Endothelial cell (in vitro differentiated cells): ENCODE results near the gene MCM6. TPM values are rescaled to one million over a fixed set of nuclear protein-coding genes. Genes with fewer than 3 reads are reported as not detected.
"Not testable (repeated sequence)": the region's sequence is repeated elsewhere in the genome, so short reads cannot be mapped to it uniquely, and the experiment has no call there.

Experiments used
- DNase-seq: peaks from one replicate; pipeline ENCODE4 v3.0.0; 2021; ENCODE audit warnings: low spot score
- H3K27ac Mint-ChIP-seq: one replicate; pipeline ENCODE4 v1.8.0; 2021; ENCODE audit warnings: mixed read lengths, inconsistent platforms; ENCODE audit not compliant: unreplicated experiment
- H3K27me3 Mint-ChIP-seq: one replicate; pipeline ENCODE4 v1.8.0; 2021; ENCODE audit warnings: mild to moderate bottlenecking, moderate library complexity, mixed read lengths, inconsistent platforms; ENCODE audit not compliant: unreplicated experiment
- H3K36me3 Mint-ChIP-seq: one replicate; pipeline ENCODE4 v1.8.0; 2021; ENCODE audit warnings: mild to moderate bottlenecking, low read depth, mixed read lengths, inconsistent platforms; ENCODE audit not compliant: unreplicated experiment
- H3K4me1 Mint-ChIP-seq: one replicate; pipeline ENCODE4 v1.8.0; 2021; ENCODE audit warnings: mild to moderate bottlenecking, mixed read lengths, inconsistent platforms; ENCODE audit not compliant: unreplicated experiment
- H3K4me3 Mint-ChIP-seq: one replicate; pipeline ENCODE4 v1.8.0; 2021; ENCODE audit warnings: mild to moderate bottlenecking, mixed read lengths, inconsistent platforms; ENCODE audit not compliant: unreplicated experiment
- H3K9me3 Mint-ChIP-seq: one replicate; pipeline ENCODE4 v1.8.0; 2021; ENCODE audit warnings: mixed read lengths, inconsistent platforms; ENCODE audit not compliant: unreplicated experiment
- CTCF ChIP-seq: fragments of 200-600 bp; sonication (generic); IDR thresholded peaks from one replicate; pipeline ENCODE4 v1.5.0; 2021; ENCODE audit warnings: antibody characterized with exemption; ENCODE audit not compliant: unreplicated experiment
- total RNA-seq: library from RNA; stranded (reverse); fragmentation: NEBNext Ultra II Directional; extraction: Animal tissue kit (Norgen Biotek cat#: 25700); gene quantifications from one replicate; pipeline ENCODE4 v1.2.1, GENCODE V29; 2021; ENCODE audit not compliant: unreplicated experiment

MCM6 gene
- total RNA-seq, 1 donor from 2014 or later = 27.2 TPM

GRCh38 chr2:135898234-135898786, 22.1 kb upstream of the MCM6 start:
- H3K4me3 Mint-ChIP-seq = no peak overlapping the region
- no peaks in the 10 kb centered on the region for H3K36me3 Mint-ChIP-seq
- no peaks in the 10 kb centered on the region for H3K9me3 Mint-ChIP-seq
- no peak for TF ChIP-seq CTCF
- no peak for DNase-seq
- no peaks in the 10 kb centered on the region for H3K4me1 Mint-ChIP-seq
- H3K27me3 Mint-ChIP-seq = peaks cover 1% of the 10 kb centered on the region
- H3K27ac Mint-ChIP-seq = no peak overlapping the region

- Mint-ChIP-seq H3K27me3 (peaks cover 3% of the 10 kb centered on the region), H3K27ac (no peak overlapping the region), H3K36me3 (no peaks in the 10 kb centered on the region), H3K9me3 (no peaks in the 10 kb centered on the region), H3K4me1 (peaks cover 5% of the 10 kb centered on the region), H3K4me3 (no peak overlapping the region)
- DNase-seq = no peak
- TF ChIP-seq CTCF = no peak
These were observed 18.7 kb upstream of the MCM6 start for GRCh38 chr2:135894930-135895329.

GRCh38 chr2:135893374-135893794, 17.1 kb upstream of the MCM6 start:
- peaks cover 5% of the 10 kb centered on the region for H3K4me1 Mint-ChIP-seq
- peaks cover 3% of the 10 kb centered on the region for H3K27me3 Mint-ChIP-seq
- H3K9me3 Mint-ChIP-seq = no peaks in the 10 kb centered on the region
- TF ChIP-seq CTCF = no peak
- no peak overlapping the region for H3K27ac Mint-ChIP-seq
- no peaks in the 10 kb centered on the region for H3K36me3 Mint-ChIP-seq
- DNase-seq = no peak
- H3K4me3 Mint-ChIP-seq = no peak overlapping the region

- no peak overlapping the region for H3K27ac Mint-ChIP-seq
- no peaks in the 10 kb centered on the region for H3K9me3 Mint-ChIP-seq
- no peak overlapping the region for H3K4me3 Mint-ChIP-seq
- no peak for TF ChIP-seq CTCF
- H3K36me3 Mint-ChIP-seq = peaks cover 4% of the 10 kb centered on the region
- no peak for DNase-seq
- peaks cover 5% of the 10 kb centered on the region for H3K4me1 Mint-ChIP-seq
- H3K27me3 Mint-ChIP-seq = peaks cover 6% of the 10 kb centered on the region
These were observed 14.6 kb upstream of the MCM6 start for GRCh38 chr2:135890835-135891234.

- Mint-ChIP-seq H3K36me3 (peaks cover 4% of the 10 kb centered on the region), H3K27ac (no peak overlapping the region), H3K9me3 (no peaks in the 10 kb centered on the region), H3K27me3 (peaks cover 6% of the 10 kb centered on the region), H3K4me1 (peaks cover 5% of the 10 kb centered on the region), H3K4me3 (no peak overlapping the region)
- no peak for DNase-seq
- no peak for TF ChIP-seq CTCF
These were observed 13.9 kb upstream of the MCM6 start for GRCh38 chr2:135890149-135890548.

- not testable (repeated sequence) for H3K27me3 Mint-ChIP-seq, H3K9me3 Mint-ChIP-seq, H3K4me1 Mint-ChIP-seq, H3K4me3 Mint-ChIP-seq, H3K36me3 Mint-ChIP-seq, H3K27ac Mint-ChIP-seq, DNase-seq
These were observed 12.3 kb upstream of the MCM6 start for GRCh38 chr2:135888587-135888986.
